ENCODE data around the gene TAF8. TPM values are rescaled to one million over a fixed set of nuclear protein-coding genes. Genes with fewer than 3 reads are reported as not detected.

Gene TAF8
- total RNA-seq, 1 experiment from 2014 or later = 35.5 TPM

DNA sequence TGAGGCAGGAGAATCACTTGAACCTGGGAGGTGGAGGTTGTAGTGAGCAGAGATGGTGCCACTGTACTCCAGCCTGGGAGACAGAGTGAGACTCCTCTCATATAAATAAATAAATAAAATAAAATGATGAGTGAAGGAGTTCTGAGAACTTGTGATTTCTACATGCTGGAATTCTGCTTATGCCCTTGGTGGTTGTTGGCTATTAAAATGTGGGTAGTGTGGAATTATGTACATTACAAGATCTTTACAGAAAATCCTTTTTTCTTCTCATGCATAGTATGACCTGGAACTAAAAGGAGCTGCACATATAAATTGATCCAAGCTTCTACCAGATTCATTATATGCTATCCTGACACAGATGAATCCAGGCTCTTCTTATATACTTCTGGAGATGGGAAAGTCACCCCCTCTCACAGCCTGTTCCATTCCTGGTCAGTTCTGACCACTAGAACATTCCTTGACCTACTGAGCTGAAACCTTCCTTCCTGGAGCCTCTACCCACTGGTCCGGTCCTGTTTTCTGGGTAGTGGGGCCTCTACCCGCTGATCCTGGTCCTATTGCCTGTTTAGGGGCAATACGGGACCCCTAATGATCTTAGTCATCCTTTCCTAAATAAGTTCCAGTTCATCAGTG is 37.7 kb upstream of the TAF8 start:
- H3K36me3 ChIP-seq (ENCODE audit: control insufficient read depth, insufficient read depth, low read length) = no peaks in the 10 kb centered on the region
- H3K9me3 ChIP-seq (ENCODE audit: control insufficient read depth, insufficient read depth, low read depth, low read length) = no peaks in the 10 kb centered on the region
- ChIA-PET POLR2A (no interaction called here), CTCF (no interaction called here)
- BruUV-seq (replicated peaks) = no TSS peak
- no peak overlapping the region for H3K27ac ChIP-seq (ENCODE audit: low read length)
- in situ Hi-C loops (cut with HindIII; ENCODE audit: low pct_unique_long_range_greater_than_20kb, low sequenced_read_pairs) = no loop called here
- DNase-seq (ENCODE audit: low read depth, low spot score) = no peak
- no peaks in the 10 kb centered on the region for H3K27me3 ChIP-seq (ENCODE audit: control insufficient read depth, insufficient read depth, low read length)
- 0 out of 2 replicates have a peak, but pooled peaks cover 5% of the 10 kb centered on the region for H3K4me1 ChIP-seq (ENCODE audit: control insufficient read depth, insufficient read depth, low read length)
- ATAC-seq = no peak
- H3K4me3 ChIP-seq (ENCODE audit: low read depth in 2 of 2, low read length in 2 of 2) = no peak overlapping the region
- intact Hi-C loops (cut with micrococcal nuclease; ENCODE audit: unreplicated experiment) = no loop called here
- no peak for TF ChIP-seq TCF7L2 (IDR thresholded peaks at IDR 0.05; ENCODE audit: low read depth, low read length)
- no peak for TF ChIP-seq SIN3A (IDR thresholded peaks at IDR 0.05; ENCODE audit: borderline replicate concordance, insufficient read depth, low read depth, low read length)
- TF ChIP-seq, protein P1, sequence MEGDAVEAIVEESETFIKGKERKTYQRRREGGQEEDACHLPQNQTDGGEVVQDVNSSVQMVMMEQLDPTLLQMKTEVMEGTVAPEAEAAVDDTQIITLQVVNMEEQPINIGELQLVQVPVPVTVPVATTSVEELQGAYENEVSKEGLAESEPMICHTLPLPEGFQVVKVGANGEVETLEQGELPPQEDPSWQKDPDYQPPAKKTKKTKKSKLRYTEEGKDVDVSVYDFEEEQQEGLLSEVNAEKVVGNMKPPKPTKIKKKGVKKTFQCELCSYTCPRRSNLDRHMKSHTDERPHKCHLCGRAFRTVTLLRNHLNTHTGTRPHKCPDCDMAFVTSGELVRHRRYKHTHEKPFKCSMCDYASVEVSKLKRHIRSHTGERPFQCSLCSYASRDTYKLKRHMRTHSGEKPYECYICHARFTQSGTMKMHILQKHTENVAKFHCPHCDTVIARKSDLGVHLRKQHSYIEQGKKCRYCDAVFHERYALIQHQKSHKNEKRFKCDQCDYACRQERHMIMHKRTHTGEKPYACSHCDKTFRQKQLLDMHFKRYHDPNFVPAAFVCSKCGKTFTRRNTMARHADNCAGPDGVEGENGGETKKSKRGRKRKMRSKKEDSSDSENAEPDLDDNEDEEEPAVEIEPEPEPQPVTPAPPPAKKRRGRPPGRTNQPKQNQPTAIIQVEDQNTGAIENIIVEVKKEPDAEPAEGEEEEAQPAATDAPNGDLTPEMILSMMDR (IDR thresholded peaks at IDR 0.05) = no peak
- TF ChIP-seq, protein P2, sequence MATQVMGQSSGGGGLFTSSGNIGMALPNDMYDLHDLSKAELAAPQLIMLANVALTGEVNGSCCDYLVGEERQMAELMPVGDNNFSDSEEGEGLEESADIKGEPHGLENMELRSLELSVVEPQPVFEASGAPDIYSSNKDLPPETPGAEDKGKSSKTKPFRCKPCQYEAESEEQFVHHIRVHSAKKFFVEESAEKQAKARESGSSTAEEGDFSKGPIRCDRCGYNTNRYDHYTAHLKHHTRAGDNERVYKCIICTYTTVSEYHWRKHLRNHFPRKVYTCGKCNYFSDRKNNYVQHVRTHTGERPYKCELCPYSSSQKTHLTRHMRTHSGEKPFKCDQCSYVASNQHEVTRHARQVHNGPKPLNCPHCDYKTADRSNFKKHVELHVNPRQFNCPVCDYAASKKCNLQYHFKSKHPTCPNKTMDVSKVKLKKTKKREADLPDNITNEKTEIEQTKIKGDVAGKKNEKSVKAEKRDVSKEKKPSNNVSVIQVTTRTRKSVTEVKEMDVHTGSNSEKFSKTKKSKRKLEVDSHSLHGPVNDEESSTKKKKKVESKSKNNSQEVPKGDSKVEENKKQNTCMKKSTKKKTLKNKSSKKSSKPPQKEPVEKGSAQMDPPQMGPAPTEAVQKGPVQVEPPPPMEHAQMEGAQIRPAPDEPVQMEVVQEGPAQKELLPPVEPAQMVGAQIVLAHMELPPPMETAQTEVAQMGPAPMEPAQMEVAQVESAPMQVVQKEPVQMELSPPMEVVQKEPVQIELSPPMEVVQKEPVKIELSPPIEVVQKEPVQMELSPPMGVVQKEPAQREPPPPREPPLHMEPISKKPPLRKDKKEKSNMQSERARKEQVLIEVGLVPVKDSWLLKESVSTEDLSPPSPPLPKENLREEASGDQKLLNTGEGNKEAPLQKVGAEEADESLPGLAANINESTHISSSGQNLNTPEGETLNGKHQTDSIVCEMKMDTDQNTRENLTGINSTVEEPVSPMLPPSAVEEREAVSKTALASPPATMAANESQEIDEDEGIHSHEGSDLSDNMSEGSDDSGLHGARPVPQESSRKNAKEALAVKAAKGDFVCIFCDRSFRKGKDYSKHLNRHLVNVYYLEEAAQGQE (IDR thresholded peaks at IDR 0.05; ENCODE audit: insufficient read depth in 1 of 2, low read depth in 2 of 2, low read length in 1 of 2) = no peak
- TF ChIP-seq POLR2AphosphoS5 (IDR thresholded peaks at IDR 0.05; ENCODE audit: low read depth, low read length) = no peak

DNA sequence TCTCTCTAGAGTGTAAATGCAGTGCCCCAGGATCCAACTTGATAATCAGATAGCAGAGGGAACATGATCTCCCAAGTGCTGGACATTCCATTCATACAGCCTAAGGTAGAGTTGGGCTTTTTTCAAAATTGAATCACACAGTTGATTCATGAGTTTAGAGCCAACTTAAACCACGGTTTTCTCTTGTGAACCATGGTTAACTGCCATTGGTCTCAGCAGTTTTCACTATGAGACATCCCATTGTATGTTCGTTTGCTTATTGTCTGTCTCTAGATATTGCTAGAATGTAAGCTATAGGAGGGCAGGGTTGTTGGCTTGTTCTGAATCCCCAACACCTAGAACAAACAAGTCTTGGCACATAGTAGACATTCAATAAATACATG is 37.2 kb upstream of the TAF8 start:
- POLR2A ChIA-PET = no interaction called here

More for the DNA sequence above, 37.2 kb upstream of the TAF8 start:
- H3K9me3 ChIP-seq (ENCODE audit: control insufficient read depth, insufficient read depth, low read depth, low read length) = no peaks in the 10 kb centered on the region
- no TSS peak for BruUV-seq (replicated peaks)
- in situ Hi-C loops (cut with HindIII; ENCODE audit: low pct_unique_long_range_greater_than_20kb, low sequenced_read_pairs) (no loop called here), intact Hi-C loops (cut with micrococcal nuclease; ENCODE audit: unreplicated experiment) (no loop called here)
- DNase-seq (ENCODE audit: low read depth, low spot score) = no peak
- no peaks in the 10 kb centered on the region for H3K27me3 ChIP-seq (ENCODE audit: control insufficient read depth, insufficient read depth, low read length)
- TF ChIP-seq, protein P1 (IDR thresholded peaks at IDR 0.05) = no peak
- TF ChIP-seq SIN3A (IDR thresholded peaks at IDR 0.05; ENCODE audit: borderline replicate concordance, insufficient read depth, low read depth, low read length) (no peak), TCF7L2 (IDR thresholded peaks at IDR 0.05; ENCODE audit: low read depth, low read length) (no peak), POLR2AphosphoS5 (IDR thresholded peaks at IDR 0.05; ENCODE audit: low read depth, low read length) (no peak)
- TF ChIP-seq, protein P2 (IDR thresholded peaks at IDR 0.05; ENCODE audit: insufficient read depth in 1 of 2, low read depth in 2 of 2, low read length in 1 of 2) = no peak
- H3K4me3 ChIP-seq (ENCODE audit: low read depth in 2 of 2, low read length in 2 of 2) = no peak overlapping the region
- CTCF ChIA-PET = no interaction called here
- no peaks in the 10 kb centered on the region for H3K36me3 ChIP-seq (ENCODE audit: control insufficient read depth, insufficient read depth, low read length)
- H3K27ac ChIP-seq (ENCODE audit: low read length) = no peak overlapping the region
- ATAC-seq = no peak
- H3K4me1 ChIP-seq (ENCODE audit: control insufficient read depth, insufficient read depth, low read length) = 0 out of 2 replicates have a peak, but pooled peaks cover 5% of the 10 kb centered on the region

All from Panc1 (cell line).